ENCODE data around the gene KAZN. TPM values are rescaled to one million over a fixed set of nuclear protein-coding genes. Genes with fewer than 3 reads are reported as not detected.
A peak's percentile ranks its signal among the peaks of the same experiment; 100 is the strongest.

The KAZN gene
- total and polyA plus RNA-seq, 8 donors: 1.2 to 50.7 (median 6.8) TPM

DNA sequence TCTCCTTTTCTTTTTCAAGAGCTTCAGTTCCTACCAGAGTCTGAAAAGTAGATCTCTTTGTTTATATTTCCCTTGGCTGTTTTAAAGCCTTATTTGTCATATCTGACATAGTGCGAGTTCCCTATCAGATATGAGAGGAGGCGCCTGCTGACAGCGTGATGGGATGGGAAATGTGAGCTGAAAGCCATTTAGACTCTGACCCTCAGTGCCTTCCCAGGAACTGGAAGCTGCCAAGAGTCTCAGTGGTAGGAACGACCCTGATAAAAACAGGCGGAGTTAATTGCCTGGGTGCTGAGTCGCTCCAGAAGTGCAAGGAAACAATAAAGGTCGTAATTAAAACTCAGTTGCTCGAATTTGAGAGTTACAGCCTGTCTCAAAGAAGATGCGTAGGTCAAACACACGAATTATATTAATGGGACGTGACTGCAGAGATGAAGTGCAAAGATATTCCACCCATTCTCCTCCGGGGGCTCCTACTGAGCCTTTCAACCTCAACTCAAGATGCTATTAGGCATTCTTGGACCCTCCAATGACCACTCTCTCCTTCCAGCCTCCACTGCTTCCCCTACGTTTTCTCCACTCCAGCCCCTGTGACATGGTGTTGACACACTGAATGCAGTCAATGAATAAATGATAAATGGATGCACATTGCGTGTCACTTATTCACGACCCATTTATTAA lies 84.6 kb downstream of the KAZN start:
- H3K4me3 ChIP-seq: no peak overlapping the region
- 38 to 42% (median 40%) methylated on average over 15 of the region's 15 CpGs for WGBS, 5 donors
- H3K9me3 ChIP-seq: peaks cover 0 to 14% (median 11%) of the 10 kb centered on the region in 4 donors
- DNase-seq: peak in 1 of 2 donors; percentile 53
- no peaks in the 10 kb centered on the region for H3K4me1 ChIP-seq
- no peak overlapping the region for H3K27ac ChIP-seq
- no peak for TF ChIP-seq POLR2A (IDR thresholded peaks at IDR 0.05)
- no peak for TF ChIP-seq POLR2AphosphoS5 (IDR thresholded peaks at IDR 0.05)
- TF ChIP-seq, protein P1, sequence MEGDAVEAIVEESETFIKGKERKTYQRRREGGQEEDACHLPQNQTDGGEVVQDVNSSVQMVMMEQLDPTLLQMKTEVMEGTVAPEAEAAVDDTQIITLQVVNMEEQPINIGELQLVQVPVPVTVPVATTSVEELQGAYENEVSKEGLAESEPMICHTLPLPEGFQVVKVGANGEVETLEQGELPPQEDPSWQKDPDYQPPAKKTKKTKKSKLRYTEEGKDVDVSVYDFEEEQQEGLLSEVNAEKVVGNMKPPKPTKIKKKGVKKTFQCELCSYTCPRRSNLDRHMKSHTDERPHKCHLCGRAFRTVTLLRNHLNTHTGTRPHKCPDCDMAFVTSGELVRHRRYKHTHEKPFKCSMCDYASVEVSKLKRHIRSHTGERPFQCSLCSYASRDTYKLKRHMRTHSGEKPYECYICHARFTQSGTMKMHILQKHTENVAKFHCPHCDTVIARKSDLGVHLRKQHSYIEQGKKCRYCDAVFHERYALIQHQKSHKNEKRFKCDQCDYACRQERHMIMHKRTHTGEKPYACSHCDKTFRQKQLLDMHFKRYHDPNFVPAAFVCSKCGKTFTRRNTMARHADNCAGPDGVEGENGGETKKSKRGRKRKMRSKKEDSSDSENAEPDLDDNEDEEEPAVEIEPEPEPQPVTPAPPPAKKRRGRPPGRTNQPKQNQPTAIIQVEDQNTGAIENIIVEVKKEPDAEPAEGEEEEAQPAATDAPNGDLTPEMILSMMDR (IDR thresholded peaks at IDR 0.05): no peak
- TF ChIP-seq EP300 (IDR thresholded peaks at IDR 0.05): no peak
- peaks cover 0 to 7% (median 7%) of the 10 kb centered on the region in 3 donors for H3K27me3 ChIP-seq
- intact Hi-C loops (cut with DNase I; ENCODE audit: low total_unique reads): no loop called here
- no peaks in the 10 kb centered on the region for H3K36me3 ChIP-seq

- Histone ChIP-seq H3K9me3 (peaks cover 0 to 14% (median 11%) of the 10 kb centered on the region in 4 donors), H3K27ac (no peak overlapping the region), H3K4me3 (no peak overlapping the region), H3K27me3 (peaks cover 0 to 7% (median 7%) of the 10 kb centered on the region in 3 donors), H3K36me3 (no peaks in the 10 kb centered on the region), H3K4me1 (no peaks in the 10 kb centered on the region)
- WGBS, 5 donors: 83 to 95% (median 94%) methylated on average over 2 to 3 of the region's 3 CpGs
- intact Hi-C loops (cut with DNase I; ENCODE audit: low total_unique reads): no loop called here
- DNase-seq: no peak
- TF ChIP-seq POLR2A (IDR thresholded peaks at IDR 0.05) (no peak), EP300 (IDR thresholded peaks at IDR 0.05) (no peak), POLR2AphosphoS5 (IDR thresholded peaks at IDR 0.05) (no peak)
- TF ChIP-seq, protein P1 (IDR thresholded peaks at IDR 0.05): no peak
Observed at GRCh38 chr1:14685078-14685477, 86.6 kb downstream of the KAZN start.

GRCh38 chr1:14686701-14687100 lies 88.2 kb downstream of the KAZN start:
- Histone ChIP-seq H3K4me3 (no peak overlapping the region), H3K27ac (no peak overlapping the region), H3K27me3 (peaks cover 0 to 7% (median 7%) of the 10 kb centered on the region in 3 donors), H3K4me1 (no peaks in the 10 kb centered on the region), H3K9me3 (peaks cover 0 to 14% (median 11%) of the 10 kb centered on the region in 4 donors), H3K36me3 (no peaks in the 10 kb centered on the region)
- WGBS, 5 donors: 76 to 81% (median 80%) methylated on average over 3 to 4 of the region's 4 CpGs
- intact Hi-C loops (cut with DNase I; ENCODE audit: low total_unique reads): no loop called here
- DNase-seq: no peak
- TF ChIP-seq EP300 (IDR thresholded peaks at IDR 0.05) (no peak), POLR2AphosphoS5 (IDR thresholded peaks at IDR 0.05) (no peak), POLR2A (IDR thresholded peaks at IDR 0.05) (no peak)
- TF ChIP-seq, protein P1 (IDR thresholded peaks at IDR 0.05): no peak

DNA sequence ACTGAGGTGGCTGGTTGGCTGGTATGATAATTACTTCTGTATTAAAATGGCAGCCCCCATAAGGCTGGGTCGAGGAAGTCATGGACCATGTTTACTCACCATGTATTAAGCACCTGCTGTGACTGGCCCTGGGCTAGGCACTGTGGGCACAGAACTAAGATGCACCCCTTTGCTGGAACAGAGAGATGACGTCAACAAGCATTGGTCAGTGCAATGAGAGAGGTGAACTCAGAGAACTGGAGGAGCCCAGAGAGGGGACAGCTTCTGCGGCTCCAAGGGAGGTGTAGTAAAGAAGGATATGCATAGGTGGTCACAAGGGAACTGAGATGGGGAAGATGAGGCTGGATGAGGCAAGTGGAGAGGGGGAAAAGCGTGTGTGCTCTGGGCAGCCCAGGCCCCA lies 88.7 kb downstream of the KAZN start:
- no peak for DNase-seq
- no peak overlapping the region for H3K4me3 ChIP-seq
- H3K9me3 ChIP-seq: peaks cover 0 to 14% (median 11%) of the 10 kb centered on the region in 4 donors
- no peaks in the 10 kb centered on the region for H3K4me1 ChIP-seq
- no peak for TF ChIP-seq POLR2A (IDR thresholded peaks at IDR 0.05)
- TF ChIP-seq, protein P1 (IDR thresholded peaks at IDR 0.05): no peak
- no peak for TF ChIP-seq POLR2AphosphoS5 (IDR thresholded peaks at IDR 0.05)
- no peak for TF ChIP-seq EP300 (IDR thresholded peaks at IDR 0.05)
- intact Hi-C loops (cut with DNase I; ENCODE audit: low total_unique reads): no loop called here
- no peak overlapping the region for H3K27ac ChIP-seq
- peaks cover 0 to 9% (median 7%) of the 10 kb centered on the region in 3 donors for H3K27me3 ChIP-seq
- H3K36me3 ChIP-seq: no peaks in the 10 kb centered on the region
- 79 to 90% (median 87%) methylated on average over 4 of the region's 4 CpGs for WGBS, 5 donors
